ENCODE measurements around the gene NR3C1.

The NR3C1 gene

GRCh38 chr5:143426437-143426991 is 23.0 kb upstream of the NR3C1 start:
- DNase-seq (ENCODE audit: low read depth): no peak

- no peak for DNase-seq (ENCODE audit: low read depth)
Observed at GRCh38 chr5:143425835-143426234, 22.3 kb upstream of the NR3C1 start.

DNA sequence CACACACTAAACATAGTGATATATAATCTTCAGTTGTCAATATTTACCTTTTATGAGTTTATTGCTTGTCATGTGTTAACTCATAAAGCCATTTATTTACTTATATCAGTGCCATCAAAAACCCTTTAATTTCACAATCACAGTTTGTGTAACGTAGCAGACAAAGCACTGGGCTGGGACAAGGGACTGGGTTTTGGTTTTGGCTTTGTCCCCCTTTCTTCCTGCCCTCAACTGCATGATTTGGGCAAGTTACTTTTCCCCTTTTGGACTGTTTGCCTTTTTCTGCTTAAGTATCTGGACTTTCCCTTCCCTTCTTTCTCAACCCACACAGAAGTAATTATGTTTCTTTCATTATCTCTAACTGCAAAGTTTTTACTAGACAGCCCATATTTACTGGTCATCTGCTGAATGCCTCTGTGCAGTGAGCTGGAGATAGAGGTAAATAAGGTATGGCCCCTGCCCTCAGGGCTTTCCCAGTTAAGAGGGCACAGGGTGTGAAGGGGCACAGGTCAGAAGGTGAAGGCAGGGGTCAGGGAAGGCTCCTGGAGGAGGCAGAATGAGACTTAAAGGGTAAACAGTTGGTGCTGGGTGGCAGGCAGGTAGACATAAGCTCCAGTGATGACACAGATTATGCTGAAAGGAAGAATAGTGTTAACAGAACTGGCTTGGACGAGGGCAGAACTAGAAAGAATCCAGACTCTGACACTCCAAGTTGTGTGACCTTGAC is 14.8 kb upstream of the NR3C1 start:
- no peak for DNase-seq (ENCODE audit: low read depth)

- DNase-seq (ENCODE audit: low read depth): no peak
Observed at GRCh38 chr5:143417503-143418139, 14.1 kb upstream of the NR3C1 start.

DNA sequence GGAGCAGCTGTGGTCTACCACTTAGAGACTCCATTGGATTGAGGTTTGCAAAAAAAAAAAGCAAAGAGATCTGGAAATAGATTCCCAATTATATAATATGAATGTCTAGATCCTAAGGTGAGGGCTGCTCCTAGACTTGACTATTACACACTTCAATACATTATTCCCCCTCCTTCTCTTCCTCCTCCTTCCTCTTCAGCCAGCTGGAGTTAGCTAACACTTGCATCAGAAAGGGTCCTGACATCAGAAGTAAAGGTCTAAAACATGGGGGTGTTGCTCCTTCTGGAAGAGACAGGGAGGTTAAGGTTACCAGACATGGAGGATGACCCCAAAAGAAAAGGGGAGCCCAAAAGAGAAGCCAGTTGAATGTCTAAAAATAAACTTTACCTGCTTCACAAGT is 12.9 kb upstream of the NR3C1 start:
- DNase-seq (ENCODE audit: low read depth): no peak

DNA sequence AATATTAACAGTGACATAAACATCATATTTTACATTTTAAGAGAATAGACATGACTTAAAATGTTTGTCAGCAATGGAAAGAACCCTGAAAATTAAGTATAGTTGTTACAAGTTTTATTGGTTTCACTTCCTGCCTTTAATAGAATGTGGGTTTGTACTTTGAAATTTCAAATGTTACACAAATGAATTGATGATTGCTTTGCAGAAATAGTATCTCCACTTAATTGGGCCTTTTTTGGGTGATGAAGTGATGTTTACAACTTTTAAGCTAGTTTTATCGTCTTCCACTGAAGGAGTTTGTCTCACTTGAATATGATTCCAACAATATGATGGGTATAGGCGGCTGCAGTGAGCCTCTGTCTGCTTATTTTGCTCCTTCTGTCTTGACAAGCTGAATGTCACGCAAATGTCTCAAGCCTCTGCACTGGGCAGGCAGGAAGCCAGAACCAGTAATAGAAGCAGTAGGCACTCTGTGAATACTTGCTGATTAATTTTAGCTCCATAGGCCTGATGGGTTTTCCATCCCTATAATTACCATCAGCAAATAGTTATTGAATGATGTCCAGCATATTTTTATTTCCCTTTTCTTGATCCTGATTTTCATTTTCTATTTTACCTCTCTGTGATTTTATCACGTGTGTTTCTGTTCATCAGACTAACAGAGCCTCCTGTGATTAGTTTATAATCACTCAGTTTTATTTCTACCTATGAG is 10.6 kb upstream of the NR3C1 start:
- DNase-seq (ENCODE audit: low read depth): no peak

DNA sequence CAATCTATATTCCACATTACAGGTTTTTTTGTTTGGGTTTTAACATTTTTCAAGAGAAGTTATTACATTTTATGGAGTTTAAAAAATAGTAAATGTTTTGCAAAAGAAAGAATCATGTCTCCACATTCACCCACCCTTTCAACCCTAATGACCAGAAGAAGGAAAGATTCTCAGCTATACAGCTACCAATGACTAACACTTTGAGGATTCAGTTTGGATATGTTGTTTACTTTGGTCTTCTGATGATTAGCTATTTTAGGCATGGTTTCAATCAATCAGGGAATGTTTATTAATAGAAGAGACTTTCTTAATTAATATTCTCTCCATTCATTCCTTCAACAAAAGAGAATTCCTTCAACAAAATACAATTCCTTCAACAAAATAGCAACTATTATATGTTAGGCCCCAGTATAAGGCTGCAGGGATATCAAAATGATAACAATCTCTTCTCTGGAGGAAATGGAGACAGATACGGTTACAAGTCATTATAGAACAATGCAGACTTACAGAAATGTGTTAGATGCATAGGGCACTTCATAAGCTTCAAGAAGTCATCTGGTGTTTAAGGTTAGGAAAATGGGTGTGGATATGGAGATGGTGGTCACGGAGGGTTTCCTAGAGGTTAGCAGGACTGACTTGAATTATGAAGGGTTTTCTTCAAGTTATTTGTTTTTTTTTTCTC is 9.3 kb upstream of the NR3C1 start:
- no peak for DNase-seq (ENCODE audit: low read depth)

DNA sequence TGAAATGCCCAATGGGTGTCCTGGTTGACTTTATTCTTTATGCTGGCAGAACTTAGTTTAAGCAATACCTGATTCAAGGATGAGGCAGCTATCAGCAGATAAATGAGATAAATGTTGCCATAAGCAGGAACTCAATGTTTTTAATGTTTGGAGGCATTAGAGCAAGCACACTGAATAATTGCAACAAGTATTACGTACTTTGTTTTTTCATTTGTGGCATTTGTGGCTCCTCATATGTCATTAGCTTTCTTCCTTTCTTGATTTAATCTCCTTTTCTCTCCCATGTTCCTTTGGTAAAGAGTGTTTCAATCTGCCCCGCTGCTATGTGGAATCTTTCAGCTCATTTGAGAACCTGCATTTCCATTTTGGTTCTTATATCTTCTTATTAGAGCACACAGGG is 6.4 kb upstream of the NR3C1 start:
- no peak for DNase-seq (ENCODE audit: low read depth)

GRCh38 chr5:143406408-143406807 is 2.9 kb upstream of the NR3C1 start:
- no peak for DNase-seq (ENCODE audit: low read depth)

DNA sequence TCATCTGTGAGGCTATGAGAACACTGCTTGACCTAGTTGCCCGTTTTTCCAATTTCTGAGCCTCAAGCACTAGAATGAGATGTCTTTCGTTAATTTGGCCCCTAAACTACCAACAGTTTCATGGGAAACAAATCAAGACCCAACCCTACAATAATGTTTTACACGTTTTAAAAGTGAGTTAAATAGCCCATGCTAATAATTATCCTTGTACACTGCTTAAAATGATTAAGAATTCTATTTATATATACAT is 2.3 kb upstream of the NR3C1 start:
- no peak for DNase-seq (ENCODE audit: low read depth)

DNA sequence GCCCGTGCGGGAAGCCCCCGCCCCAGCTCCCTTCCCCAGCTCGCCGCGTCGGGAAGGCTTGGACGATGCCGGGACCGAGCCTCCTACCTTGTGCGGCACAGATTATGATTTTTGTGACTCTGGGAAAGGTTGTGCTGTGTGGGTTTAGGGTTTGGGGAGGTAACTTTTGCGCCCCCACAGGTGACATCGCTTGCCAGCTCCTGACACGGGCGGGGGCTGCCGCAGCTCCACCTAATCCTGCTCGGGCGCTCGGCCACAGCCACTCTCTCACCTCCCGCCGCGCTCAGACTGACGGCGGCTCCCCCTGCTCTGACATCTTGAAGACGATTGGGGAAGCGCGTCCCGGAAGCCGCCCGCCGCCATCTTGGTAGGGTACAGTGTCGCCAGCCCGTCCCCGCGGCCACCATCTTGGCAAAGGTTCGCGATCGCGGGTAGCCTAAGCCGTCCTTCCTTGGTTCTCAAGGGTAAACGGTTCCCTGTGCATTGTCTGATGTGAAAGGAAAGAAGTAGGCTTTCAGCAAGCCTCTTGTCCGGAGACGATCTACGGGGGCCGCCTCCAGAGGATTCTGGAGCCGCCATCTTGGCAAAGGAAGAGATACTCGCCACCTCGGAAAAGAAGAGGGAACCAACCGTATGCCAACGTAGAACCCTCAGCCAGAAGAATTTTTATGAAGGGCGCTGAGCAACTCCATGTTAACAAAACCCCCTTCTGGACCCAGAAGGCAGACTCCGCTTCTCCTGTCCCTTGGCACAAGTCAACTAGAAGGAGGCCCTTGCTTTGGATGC is 1.8 kb upstream of the NR3C1 start:
- no peak for DNase-seq (ENCODE audit: low read depth)

DNA sequence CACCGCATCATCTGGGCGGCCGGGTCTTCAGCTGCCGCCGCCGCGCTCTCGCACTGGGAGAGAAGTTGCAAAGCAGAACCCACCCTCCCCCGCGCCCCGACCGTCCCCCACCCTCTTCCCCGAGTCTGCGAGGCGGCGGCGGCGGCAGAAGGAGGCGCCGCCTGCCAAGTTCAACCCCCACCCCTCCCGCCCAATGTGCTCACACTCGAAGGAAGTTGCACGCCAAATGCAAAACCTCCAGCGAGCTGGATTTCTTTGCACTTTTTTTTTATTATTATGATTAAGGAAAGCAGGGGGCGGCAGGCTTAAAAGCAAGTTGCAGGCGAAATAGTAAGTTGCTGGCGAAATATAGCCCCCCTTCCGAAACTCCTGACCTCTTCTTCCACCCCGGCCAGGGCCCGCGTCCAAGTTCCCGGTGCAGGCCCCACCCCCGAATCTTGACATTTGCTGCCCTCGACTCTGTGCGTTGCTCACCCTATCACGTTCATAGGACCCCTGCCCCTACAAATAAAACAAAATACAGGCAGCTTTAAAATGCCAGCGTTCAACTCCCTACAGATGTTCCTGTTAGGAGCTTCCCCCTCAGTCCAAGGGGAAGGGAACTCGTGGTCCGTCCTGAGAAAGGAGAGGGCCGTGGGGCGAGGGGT is 1.1 kb upstream of the NR3C1 start:
- peak; percentile 56 for DNase-seq (ENCODE audit: low read depth)

DNA sequence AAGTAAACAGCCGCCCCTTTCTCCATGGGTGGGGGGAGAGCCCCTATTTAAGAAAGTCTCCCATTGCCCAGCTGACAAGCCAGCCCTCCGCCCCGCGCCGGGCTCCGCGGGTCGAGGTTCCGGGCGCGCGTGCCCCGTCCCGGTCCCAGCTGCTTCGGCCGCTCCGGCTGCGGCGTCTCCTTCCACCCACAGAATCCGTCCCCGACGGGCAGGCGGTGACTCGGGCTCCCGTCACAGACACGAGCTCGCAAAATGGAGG is 223 bp downstream of the NR3C1 start:
- no peak for DNase-seq (ENCODE audit: low read depth)

DNA sequence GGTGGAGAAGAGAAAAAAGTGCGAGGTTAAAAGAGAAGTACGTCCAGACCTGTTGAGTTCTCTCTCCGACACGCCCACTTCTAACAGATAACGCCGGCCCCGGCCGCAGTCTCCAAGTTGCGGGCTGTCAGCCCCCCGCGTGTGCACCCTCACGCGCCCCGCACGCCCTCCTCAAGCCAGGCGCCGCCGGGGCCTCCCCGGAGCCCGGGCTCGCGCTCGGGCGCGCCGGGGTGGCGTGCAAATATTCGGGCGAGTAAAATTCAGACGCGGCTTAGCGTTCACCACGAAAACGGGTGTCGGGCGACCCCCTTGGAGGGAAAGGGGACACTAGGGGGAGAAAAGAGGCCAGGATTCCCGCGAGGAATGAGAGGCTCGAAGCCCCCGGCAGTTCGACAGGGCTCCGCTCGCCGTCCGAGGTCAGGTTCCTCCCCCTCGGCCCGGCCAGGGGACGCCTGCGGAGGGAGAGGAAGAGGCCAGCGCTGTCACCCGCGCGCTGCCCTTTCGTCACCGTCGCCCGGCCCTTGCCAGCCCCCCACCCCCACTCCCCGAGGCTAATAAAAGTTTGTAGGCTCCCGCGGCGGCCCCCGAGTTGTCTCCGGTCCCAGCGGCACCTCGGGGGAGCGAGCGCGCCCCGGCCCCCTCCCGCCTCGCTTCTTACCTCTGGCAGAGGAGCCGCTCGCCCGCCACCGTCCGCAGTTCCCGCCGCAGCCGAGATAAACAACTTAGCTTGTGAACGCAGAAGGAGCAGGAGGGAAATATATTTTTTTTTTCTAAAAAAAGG is 743 bp downstream of the NR3C1 start:
- no peak for DNase-seq (ENCODE audit: low read depth)

GRCh38 chr5:143402017-143402552 is 1.4 kb downstream of the NR3C1 start:
- DNase-seq (ENCODE audit: low read depth): no peak

DNA sequence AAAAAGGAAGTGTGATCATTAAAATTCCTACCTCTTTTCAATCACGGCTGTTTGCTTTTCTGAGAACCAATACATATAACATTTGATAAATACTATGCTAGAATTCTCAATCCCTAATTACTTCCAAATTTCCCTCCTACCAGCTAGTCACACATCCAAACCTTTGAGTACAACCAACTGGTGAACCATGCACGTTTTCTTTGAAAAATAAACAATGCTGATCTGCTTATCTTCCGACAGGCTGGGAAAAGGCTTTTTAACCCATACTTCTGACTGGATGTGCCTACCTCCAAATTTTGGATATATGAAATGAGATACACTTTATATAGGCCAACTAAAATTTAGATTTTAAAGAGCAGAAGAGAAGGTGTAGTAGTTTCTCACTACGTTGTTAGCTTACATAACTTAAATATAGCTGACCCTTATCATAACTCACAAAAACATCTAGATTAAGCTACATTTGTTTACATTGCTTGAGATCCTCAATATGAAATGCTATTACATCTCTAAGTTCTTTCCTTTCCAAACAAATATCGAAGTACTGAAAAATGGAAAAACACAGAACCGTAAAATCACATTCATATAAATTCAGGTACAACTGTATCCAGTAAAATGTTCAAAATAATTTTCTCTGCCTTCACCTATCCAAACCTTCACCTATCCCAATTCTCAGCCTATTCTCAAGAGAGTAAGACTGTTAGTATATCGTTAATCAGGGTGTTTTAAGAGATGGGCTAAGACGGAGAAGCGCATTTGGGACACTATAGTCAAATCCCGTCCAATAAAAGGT is 2.1 kb downstream of the NR3C1 start:
- DNase-seq (ENCODE audit: low read depth): no peak

GRCh38 chr5:143400541-143401226 is 2.8 kb downstream of the NR3C1 start:
- no peak for DNase-seq (ENCODE audit: low read depth)

- DNase-seq (ENCODE audit: low read depth): no peak
Observed at GRCh38 chr5:143399616-143400540, 3.6 kb downstream of the NR3C1 start.

Data from GM04503 (cell line).